ENCODE measurements around the gene AP1AR.

AP1AR gene

GRCh38 chr4:112210777-112211176 lies 20.8 kb upstream of the AP1AR start:
- no peak overlapping the region for H3K27ac Mint-ChIP-seq
- no peaks in the 10 kb centered on the region for H3K9me3 Mint-ChIP-seq
- H3K4me3 Mint-ChIP-seq, result no peak overlapping the region
- H3K4me1 Mint-ChIP-seq (ENCODE audit: low read depth), result peaks cover 9% of the 10 kb centered on the region
- no peaks in the 10 kb centered on the region for H3K36me3 Mint-ChIP-seq (ENCODE audit: low read depth)
- H3K27me3 Mint-ChIP-seq, result no peaks in the 10 kb centered on the region

- H3K27me3 Mint-ChIP-seq, result no peaks in the 10 kb centered on the region
- H3K4me3 Mint-ChIP-seq, result no peak overlapping the region
- no peak overlapping the region for H3K27ac Mint-ChIP-seq
- H3K9me3 Mint-ChIP-seq, result no peaks in the 10 kb centered on the region
- H3K36me3 Mint-ChIP-seq (ENCODE audit: low read depth), result no peaks in the 10 kb centered on the region
- H3K4me1 Mint-ChIP-seq (ENCODE audit: low read depth), result peaks cover 9% of the 10 kb centered on the region
Measured at GRCh38 chr4:112213091-112213490, 18.5 kb upstream of the AP1AR start.

- Mint-ChIP-seq H3K27me3 (no peaks in the 10 kb centered on the region), H3K4me3 (no peak overlapping the region), H3K4me1 (ENCODE audit: low read depth) (peaks cover 9% of the 10 kb centered on the region), H3K36me3 (ENCODE audit: low read depth) (no peaks in the 10 kb centered on the region), H3K27ac (no peak overlapping the region), H3K9me3 (no peaks in the 10 kb centered on the region)
Measured at GRCh38 chr4:112213856-112214255, 17.7 kb upstream of the AP1AR start.

- Mint-ChIP-seq H3K9me3 (no peaks in the 10 kb centered on the region), H3K27me3 (no peaks in the 10 kb centered on the region), H3K4me3 (no peak overlapping the region), H3K27ac (no peak overlapping the region), H3K36me3 (ENCODE audit: low read depth) (no peaks in the 10 kb centered on the region), H3K4me1 (ENCODE audit: low read depth) (peaks cover 9% of the 10 kb centered on the region)
Measured at GRCh38 chr4:112214390-112215264, 17.0 kb upstream of the AP1AR start.

- H3K4me1 Mint-ChIP-seq (ENCODE audit: low read depth), result peaks cover 8% of the 10 kb centered on the region
- H3K27ac Mint-ChIP-seq, result no peak overlapping the region
- no peak overlapping the region for H3K4me3 Mint-ChIP-seq
- H3K36me3 Mint-ChIP-seq (ENCODE audit: low read depth), result no peaks in the 10 kb centered on the region
- H3K27me3 Mint-ChIP-seq, result no peaks in the 10 kb centered on the region
- no peaks in the 10 kb centered on the region for H3K9me3 Mint-ChIP-seq
Measured at GRCh38 chr4:112219826-112220366, 11.7 kb upstream of the AP1AR start.

- H3K4me3 Mint-ChIP-seq, result no peak overlapping the region
- peaks cover 4% of the 10 kb centered on the region for H3K27me3 Mint-ChIP-seq
- no peaks in the 10 kb centered on the region for H3K9me3 Mint-ChIP-seq
- H3K36me3 Mint-ChIP-seq (ENCODE audit: low read depth), result no peaks in the 10 kb centered on the region
- peaks cover 8% of the 10 kb centered on the region for H3K4me1 Mint-ChIP-seq (ENCODE audit: low read depth)
- no peak overlapping the region for H3K27ac Mint-ChIP-seq
Measured at GRCh38 chr4:112222219-112222955, 9.2 kb upstream of the AP1AR start.

- Mint-ChIP-seq H3K9me3 (no peaks in the 10 kb centered on the region), H3K4me3 (no peak overlapping the region), H3K4me1 (ENCODE audit: low read depth) (peaks cover 13% of the 10 kb centered on the region), H3K36me3 (ENCODE audit: low read depth) (no peaks in the 10 kb centered on the region), H3K27me3 (peaks cover 4% of the 10 kb centered on the region), H3K27ac (no peak overlapping the region)
Measured at GRCh38 chr4:112225157-112225556, 6.4 kb upstream of the AP1AR start.

GRCh38 chr4:112230879-112231778 lies 458 bp upstream of the AP1AR start:
- Mint-ChIP-seq H3K4me3 (peak overlapping the region; percentile 94), H3K27ac (peak overlapping the region; percentile 97)

GRCh38 chr4:112234952-112235609 lies 3.5 kb downstream of the AP1AR start:
- Mint-ChIP-seq H3K9me3 (no peaks in the 10 kb centered on the region), H3K27me3 (no peaks in the 10 kb centered on the region), H3K36me3 (ENCODE audit: low read depth) (peaks cover 3% of the 10 kb centered on the region), H3K4me3 (no peak overlapping the region), H3K27ac (no peak overlapping the region), H3K4me1 (ENCODE audit: low read depth) (peaks cover 55% of the 10 kb centered on the region)

More at GRCh38 chr4:112230879-112231778, 458 bp upstream of the AP1AR start:
- Mint-ChIP-seq H3K36me3 (ENCODE audit: low read depth) (no peaks in the 10 kb centered on the region), H3K4me1 (ENCODE audit: low read depth) (peaks cover 42% of the 10 kb centered on the region), H3K9me3 (no peaks in the 10 kb centered on the region), H3K27me3 (peaks cover 2% of the 10 kb centered on the region)

GRCh38 chr4:112236040-112236439 lies 4.5 kb downstream of the AP1AR start:
- Mint-ChIP-seq H3K9me3 (no peaks in the 10 kb centered on the region), H3K4me3 (no peak overlapping the region), H3K27ac (no peak overlapping the region), H3K4me1 (ENCODE audit: low read depth) (peaks cover 47% of the 10 kb centered on the region), H3K27me3 (no peaks in the 10 kb centered on the region), H3K36me3 (ENCODE audit: low read depth) (peaks cover 9% of the 10 kb centered on the region)

GRCh38 chr4:112238833-112239232 lies 7.2 kb downstream of the AP1AR start:
- no peaks in the 10 kb centered on the region for H3K9me3 Mint-ChIP-seq
- H3K27me3 Mint-ChIP-seq, result no peaks in the 10 kb centered on the region
- no peak overlapping the region for H3K4me3 Mint-ChIP-seq
- no peak overlapping the region for H3K27ac Mint-ChIP-seq
- H3K36me3 Mint-ChIP-seq (ENCODE audit: low read depth), result peaks cover 9% of the 10 kb centered on the region
- H3K4me1 Mint-ChIP-seq (ENCODE audit: low read depth), result peaks cover 28% of the 10 kb centered on the region

GRCh38 chr4:112245383-112245782 lies 13.8 kb downstream of the AP1AR start:
- Mint-ChIP-seq H3K36me3 (ENCODE audit: low read depth) (peaks cover 3% of the 10 kb centered on the region), H3K9me3 (no peaks in the 10 kb centered on the region), H3K4me1 (ENCODE audit: low read depth) (no peaks in the 10 kb centered on the region), H3K4me3 (no peak overlapping the region), H3K27ac (no peak overlapping the region), H3K27me3 (no peaks in the 10 kb centered on the region)

GRCh38 chr4:112247021-112247420 lies 15.4 kb downstream of the AP1AR start:
- Mint-ChIP-seq H3K27me3 (no peaks in the 10 kb centered on the region), H3K4me3 (no peak overlapping the region), H3K9me3 (no peaks in the 10 kb centered on the region), H3K36me3 (ENCODE audit: low read depth) (no peaks in the 10 kb centered on the region), H3K27ac (no peak overlapping the region), H3K4me1 (ENCODE audit: low read depth) (no peaks in the 10 kb centered on the region)

- no peaks in the 10 kb centered on the region for H3K9me3 Mint-ChIP-seq
- peaks cover 4% of the 10 kb centered on the region for H3K4me1 Mint-ChIP-seq (ENCODE audit: low read depth)
- H3K27ac Mint-ChIP-seq, result no peak overlapping the region
- peaks cover 4% of the 10 kb centered on the region for H3K36me3 Mint-ChIP-seq (ENCODE audit: low read depth)
- no peak overlapping the region for H3K4me3 Mint-ChIP-seq
- no peaks in the 10 kb centered on the region for H3K27me3 Mint-ChIP-seq
Measured at GRCh38 chr4:112251019-112251643, 19.5 kb downstream of the AP1AR start.

All from stimulated activated naive CD8-positive, alpha-beta T cell treated with anti-CD3 and anti-CD28 coated beads, Interleukin-15, Interleukin-2, amounts not matched to agents 100 ng/mL and 50 ng/mL, for 24 hours (primary cell).